Putamen (tissue), 1 donor: Measurements from ENCODE around the gene SCYL3.
"Not testable (repeated sequence)": the region's sequence is repeated elsewhere in the genome, so short reads cannot be mapped to it uniquely, and the experiment has no call there.

Experiments
- DNase-seq: peaks from one replicate; pipeline ENCODE4 v3.0.0-alpha.2; 2016; ENCODE audit warnings: low spot score

Gene SCYL3

DNA sequence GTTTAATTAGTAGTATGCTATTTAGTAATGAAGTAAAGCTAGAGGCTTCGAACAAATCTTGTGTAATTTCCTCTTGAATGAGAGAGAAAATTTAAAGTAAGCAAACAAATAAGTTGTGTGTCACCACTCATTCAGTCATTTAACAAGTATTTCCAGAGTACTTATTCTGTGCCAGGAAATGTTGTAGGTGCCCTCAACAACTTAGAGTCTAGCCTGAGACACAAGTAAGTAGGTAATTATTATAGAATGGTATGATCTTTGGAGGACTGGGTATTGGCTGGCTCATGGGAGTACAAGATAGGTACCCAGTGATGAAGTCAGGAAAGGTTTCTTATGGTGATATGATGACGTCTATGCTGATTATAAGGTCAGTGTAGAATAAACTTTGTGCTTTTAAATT, 81.6 kb downstream of the SCYL3 start:
- no peak for DNase-seq

DNA sequence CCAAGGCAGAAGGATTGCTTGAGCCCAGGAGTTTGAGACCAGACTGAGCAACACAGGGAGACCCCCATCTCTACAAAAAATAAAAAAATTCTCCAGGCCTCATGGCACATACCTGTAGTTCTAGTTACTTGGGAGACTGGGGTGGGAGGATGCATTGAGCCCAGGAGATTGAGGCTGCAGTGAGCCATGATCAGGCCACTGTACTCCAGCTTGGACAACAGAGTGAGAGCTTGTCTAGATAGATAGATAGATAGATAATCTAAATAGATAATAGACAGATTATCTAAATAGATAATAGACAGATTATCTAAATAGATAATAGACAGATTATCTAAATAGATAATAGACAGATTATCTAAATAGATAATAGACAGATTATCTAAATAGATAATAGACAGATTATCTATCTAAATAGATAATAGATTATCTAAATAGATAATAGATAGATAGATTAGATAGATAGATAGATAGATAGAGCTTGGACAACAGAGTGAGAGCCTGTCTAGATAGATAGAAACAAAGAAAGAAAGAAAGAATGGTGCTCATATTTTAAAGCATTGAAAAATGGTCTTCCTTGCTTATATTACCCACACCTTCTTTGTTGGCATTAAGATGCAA, 82.2 kb downstream of the SCYL3 start:
- DNase-seq = not testable (repeated sequence)

GRCh38 chr1:169809370-169810095, 84.2 kb downstream of the SCYL3 start:
- peak; percentile 12 for DNase-seq

DNA sequence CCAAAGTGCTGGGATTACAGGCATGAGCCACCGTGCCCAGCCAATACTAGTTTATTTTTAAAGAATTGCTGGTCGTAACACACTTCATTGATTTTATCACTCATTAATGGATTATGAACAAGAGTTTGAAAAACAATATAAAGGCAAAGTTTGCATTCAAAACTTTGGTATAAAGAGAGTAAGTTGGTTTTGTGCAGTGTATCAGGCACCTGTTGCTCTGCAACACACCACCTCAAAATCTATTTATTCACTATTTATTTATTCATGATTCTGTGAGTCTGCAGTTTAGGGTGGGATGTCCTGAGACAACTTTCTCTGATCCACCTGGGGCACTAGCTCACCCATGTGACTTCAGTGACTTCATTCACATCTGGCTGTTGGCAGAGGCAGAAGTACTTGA, 88.8 kb downstream of the SCYL3 start:
- no peak for DNase-seq

GRCh38 chr1:169802888-169803287, 90.8 kb downstream of the SCYL3 start:
- DNase-seq = peak; percentile 7
